ENCODE measurements around the gene ZNF296. TPM values are rescaled to one million over a fixed set of nuclear protein-coding genes. Genes with fewer than 3 reads are reported as not detected.

Gene ZNF296
- total RNA-seq, 1 experiment from 2014 or later, result 9.2 TPM

DNA sequence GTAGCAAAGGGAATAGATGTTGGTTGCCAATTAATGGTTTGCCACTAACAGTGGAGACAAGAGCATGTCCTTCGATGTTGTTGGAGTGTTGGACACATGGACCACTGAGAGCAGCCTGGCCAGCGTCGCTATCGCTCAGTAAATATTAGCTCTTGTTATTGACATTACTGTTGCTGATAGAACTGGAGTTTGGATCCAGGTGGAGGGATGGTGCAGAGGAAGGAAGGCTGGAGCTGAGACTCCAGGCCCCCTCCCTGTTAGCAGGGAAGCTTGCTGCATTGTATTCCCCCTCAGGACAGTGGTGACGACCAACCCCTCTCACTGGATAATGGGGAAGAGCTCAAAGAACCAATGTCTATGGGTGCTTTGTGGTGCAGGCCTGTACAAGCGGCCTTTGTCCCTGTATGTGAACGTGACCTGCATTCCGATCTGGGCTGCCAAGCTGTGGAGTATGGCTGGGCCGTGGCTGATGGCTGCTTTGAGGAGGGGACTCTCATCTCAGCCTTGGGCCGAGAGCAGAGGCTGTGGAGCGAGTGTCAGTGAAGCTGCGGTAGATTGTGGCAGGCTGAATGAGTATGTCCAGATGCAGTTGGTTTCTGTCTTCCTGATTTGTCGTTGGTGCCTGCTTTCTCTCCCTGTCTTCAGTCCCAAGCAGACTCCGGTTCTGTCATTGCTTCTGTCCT is 30.5 kb downstream of the ZNF296 start:
- Histone ChIP-seq H2AFZ (ENCODE audit: low read depth, low read length, poor library complexity, severe bottlenecking) (no peak overlapping the region), H3K4me2 (ENCODE audit: low read length) (no peak overlapping the region), H3K27me3 (ENCODE audit: insufficient read depth, low read length) (no peaks in the 10 kb centered on the region), H3K9me3 (ENCODE audit: control insufficient read depth in 1 of 2, insufficient read depth in 1 of 2, low read depth in 1 of 2, low read length in 2 of 2) (no peaks in the 10 kb centered on the region), H3K27ac (ENCODE audit: low read depth, low read length) (no peak overlapping the region), H3K4me1 (ENCODE audit: control insufficient read depth in 1 of 2, insufficient read depth in 2 of 2, low read length in 2 of 2) (peaks cover under 1 to 20% of the 10 kb centered on the region in 2 experiments; a peak in 3 of 4 replicates), H4K20me1 (ENCODE audit: insufficient read depth) (0 out of 2 replicates have a peak, but pooled peaks cover 3% of the 10 kb centered on the region), H3K79me2 (ENCODE audit: insufficient read depth, low read length) (peaks cover 98% of the 10 kb centered on the region), H3K4me3 (replicated peaks in 1 of 2; ENCODE audit: low read depth in 1 of 2, low read length in 2 of 2) (no peak overlapping the region), H3K9me2 (ENCODE audit: insufficient read depth) (no peaks in the 10 kb centered on the region), H3K9ac (ENCODE audit: low read length) (no peak overlapping the region), H3K36me3 (ENCODE audit: control insufficient read depth in 1 of 2, insufficient read depth in 2 of 2, low read length in 2 of 2) (peaks cover 37 to 41% of the 10 kb centered on the region in 2 experiments)
- no peak for DNase-seq (ENCODE audit: low read depth, low spot score)
- ChIA-PET POLR2A (no interaction called here), CTCF (interaction anchor here (1.8 kb wide), 1 partner anchor 14 kb away, joined by 7 read pairs; no protein-coding TSS in a partner anchor), RAD21 (ENCODE audit: low non-redundant PET in 1 of 2, low total read pairs in 2 of 2, uncharacterized antibody in 2 of 2, unreplicated experiment in 2 of 2) (no interaction called here)
- intact Hi-C loops (cut with micrococcal nuclease), result no loop called here
- BruUV-seq (replicated peaks), result no TSS peak
- no peak for ATAC-seq
- no peak for TF ChIP-seq POLR2A (IDR thresholded peaks at IDR 0.05; ENCODE audit: borderline replicate concordance, extremely low read depth, insufficient read depth, insufficient read length)
- TF ChIP-seq, protein P1, sequence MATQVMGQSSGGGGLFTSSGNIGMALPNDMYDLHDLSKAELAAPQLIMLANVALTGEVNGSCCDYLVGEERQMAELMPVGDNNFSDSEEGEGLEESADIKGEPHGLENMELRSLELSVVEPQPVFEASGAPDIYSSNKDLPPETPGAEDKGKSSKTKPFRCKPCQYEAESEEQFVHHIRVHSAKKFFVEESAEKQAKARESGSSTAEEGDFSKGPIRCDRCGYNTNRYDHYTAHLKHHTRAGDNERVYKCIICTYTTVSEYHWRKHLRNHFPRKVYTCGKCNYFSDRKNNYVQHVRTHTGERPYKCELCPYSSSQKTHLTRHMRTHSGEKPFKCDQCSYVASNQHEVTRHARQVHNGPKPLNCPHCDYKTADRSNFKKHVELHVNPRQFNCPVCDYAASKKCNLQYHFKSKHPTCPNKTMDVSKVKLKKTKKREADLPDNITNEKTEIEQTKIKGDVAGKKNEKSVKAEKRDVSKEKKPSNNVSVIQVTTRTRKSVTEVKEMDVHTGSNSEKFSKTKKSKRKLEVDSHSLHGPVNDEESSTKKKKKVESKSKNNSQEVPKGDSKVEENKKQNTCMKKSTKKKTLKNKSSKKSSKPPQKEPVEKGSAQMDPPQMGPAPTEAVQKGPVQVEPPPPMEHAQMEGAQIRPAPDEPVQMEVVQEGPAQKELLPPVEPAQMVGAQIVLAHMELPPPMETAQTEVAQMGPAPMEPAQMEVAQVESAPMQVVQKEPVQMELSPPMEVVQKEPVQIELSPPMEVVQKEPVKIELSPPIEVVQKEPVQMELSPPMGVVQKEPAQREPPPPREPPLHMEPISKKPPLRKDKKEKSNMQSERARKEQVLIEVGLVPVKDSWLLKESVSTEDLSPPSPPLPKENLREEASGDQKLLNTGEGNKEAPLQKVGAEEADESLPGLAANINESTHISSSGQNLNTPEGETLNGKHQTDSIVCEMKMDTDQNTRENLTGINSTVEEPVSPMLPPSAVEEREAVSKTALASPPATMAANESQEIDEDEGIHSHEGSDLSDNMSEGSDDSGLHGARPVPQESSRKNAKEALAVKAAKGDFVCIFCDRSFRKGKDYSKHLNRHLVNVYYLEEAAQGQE (IDR thresholded peaks at IDR 0.05; ENCODE audit: low read depth), result no peak
- TF ChIP-seq, protein P2, sequence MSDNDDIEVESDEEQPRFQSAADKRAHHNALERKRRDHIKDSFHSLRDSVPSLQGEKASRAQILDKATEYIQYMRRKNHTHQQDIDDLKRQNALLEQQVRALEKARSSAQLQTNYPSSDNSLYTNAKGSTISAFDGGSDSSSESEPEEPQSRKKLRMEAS (IDR thresholded peaks at IDR 0.05), result no peak
- TF ChIP-seq JUND (IDR thresholded peaks at IDR 0.05), result no peak

DNA sequence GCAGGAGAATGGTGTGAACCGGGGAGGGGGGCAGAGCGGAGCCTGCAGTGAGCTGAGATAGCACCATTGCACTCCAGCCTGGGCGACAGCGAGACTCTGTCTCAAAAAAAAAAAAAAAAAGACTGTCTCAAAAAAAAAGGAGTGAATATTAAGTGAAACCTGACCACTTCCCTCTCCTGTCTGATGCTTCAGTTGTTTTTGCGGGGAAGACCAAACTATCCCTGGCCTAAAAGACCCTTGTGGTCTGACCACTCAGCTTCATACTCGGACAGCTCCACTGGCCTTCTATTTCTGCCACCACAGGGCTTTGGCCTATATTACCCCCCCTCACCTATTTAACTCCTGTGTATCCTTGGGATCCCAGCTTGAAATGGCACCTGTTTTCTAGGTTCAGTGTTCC is 35.2 kb downstream of the ZNF296 start:
- Histone ChIP-seq H3K9me3 (ENCODE audit: control insufficient read depth in 1 of 2, insufficient read depth in 1 of 2, low read depth in 1 of 2, low read length in 2 of 2) (no peaks in the 10 kb centered on the region), H3K4me2 (ENCODE audit: low read length) (no peak overlapping the region), H3K27me3 (ENCODE audit: insufficient read depth, low read length) (no peaks in the 10 kb centered on the region), H4K20me1 (ENCODE audit: insufficient read depth) (peaks cover 15% of the 10 kb centered on the region; the same call in 1 of the 2 replicates), H3K4me3 (replicated peaks in 1 of 2; ENCODE audit: low read depth in 1 of 2, low read length in 2 of 2) (no peak overlapping the region), H3K79me2 (ENCODE audit: insufficient read depth, low read length) (peaks cover 70% of the 10 kb centered on the region), H3K36me3 (ENCODE audit: control insufficient read depth in 1 of 2, insufficient read depth in 2 of 2, low read length in 2 of 2) (peaks cover 38 to 42% of the 10 kb centered on the region in 2 experiments), H3K27ac (ENCODE audit: low read depth, low read length) (no peak overlapping the region), H3K9ac (ENCODE audit: low read length) (no peak overlapping the region), H2AFZ (ENCODE audit: low read depth, low read length, poor library complexity, severe bottlenecking) (no peak overlapping the region), H3K4me1 (ENCODE audit: control insufficient read depth in 1 of 2, insufficient read depth in 2 of 2, low read length in 2 of 2) (peaks cover 7 to 9% of the 10 kb centered on the region in 2 experiments), H3K9me2 (ENCODE audit: insufficient read depth) (no peaks in the 10 kb centered on the region)
- no peak for ATAC-seq
- ChIA-PET POLR2A (no interaction called here), CTCF (no interaction called here), RAD21 (ENCODE audit: low non-redundant PET in 1 of 2, low total read pairs in 2 of 2, uncharacterized antibody in 2 of 2, unreplicated experiment in 2 of 2) (no interaction called here)
- BruUV-seq (replicated peaks), result no TSS peak
- intact Hi-C loops (cut with micrococcal nuclease), result no loop called here
- DNase-seq (ENCODE audit: low read depth, low spot score), result no peak
- TF ChIP-seq SRF (IDR thresholded peaks at IDR 0.05; ENCODE audit: low read depth) (no peak), POLR2AphosphoS5 (IDR thresholded peaks at IDR 0.05; ENCODE audit: low read depth, low read length) (no peak), YY1 (IDR thresholded peaks at IDR 0.05; ENCODE audit: extremely low read depth, insufficient replicate concordance, low read depth, low read length) (no peak), SIN3A (IDR thresholded peaks at IDR 0.05; ENCODE audit: low read depth) (no peak), RAD21 (IDR thresholded peaks at IDR 0.05; ENCODE audit: low read depth) (no peak)
- TF ChIP-seq, protein P1 (IDR thresholded peaks at IDR 0.05; ENCODE audit: low read depth), result no peak

Data from HCT116 (cell line).